Measurements from ENCODE around the gene TBC1D14. TPM values are rescaled to one million over a fixed set of nuclear protein-coding genes. Genes with fewer than 3 reads are reported as not detected.

TBC1D14 gene
- total and polyA plus RNA-seq, 2 of the 4 experiments (the other 2 are of a cell fraction) = 31.7 to 40.7 TPM

DNA sequence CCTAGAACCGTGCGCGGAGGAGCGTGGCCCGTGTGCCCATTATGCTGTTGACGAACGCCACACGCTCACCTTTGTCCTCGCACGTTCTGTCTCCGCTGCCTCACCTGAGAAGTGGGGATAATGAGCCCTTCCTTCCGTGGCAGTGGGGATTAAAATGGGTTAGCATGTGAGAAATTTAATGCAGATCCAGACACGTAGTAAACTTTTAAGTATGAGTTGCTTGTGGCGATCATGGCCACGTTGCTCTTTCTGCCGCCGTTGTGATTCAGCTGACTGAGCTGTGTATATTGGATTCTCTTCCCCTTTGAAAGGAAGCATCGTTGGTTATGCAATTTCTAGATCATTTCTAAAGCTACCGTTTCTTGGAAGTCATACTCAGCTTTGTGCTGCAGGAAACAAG, 16.5 kb downstream of the TBC1D14 start:
- H4K91ac ChIP-seq (ENCODE audit: insufficient read depth, low read depth, low read length) = no peak overlapping the region
- no TSS peak for BruUV-seq (replicated peaks)
- in situ Hi-C loops (cut with MboI; ENCODE audit: low sequenced_read_pairs) = no loop called here
- peaks cover 14% of the 10 kb centered on the region; the same call in 1 of the 2 replicates for H3K9me1 ChIP-seq (ENCODE audit: insufficient read depth, low read length)
- dilution Hi-C loops (cut with HindIII; ENCODE audit: low sequenced_read_pairs, unreplicated experiment) = no loop called here
- no peak overlapping the region for H2AK5ac ChIP-seq (ENCODE audit: low read depth, low read length)
- no peak overlapping the region for H2BK20ac ChIP-seq (ENCODE audit: low read depth, low read length)
- peaks cover 14 to 45% of the 10 kb centered on the region in 2 experiments; a peak in 3 of 4 replicates for H3K79me1 ChIP-seq (ENCODE audit: low read depth in 1 of 2, low read length in 2 of 2)
- H3K4me3 ChIP-seq (ENCODE audit: insufficient read depth, low read depth, low read length) = no peak overlapping the region
- ChIA-PET CTCF (no interaction called here), POLR2A (ENCODE audit: unreplicated experiment) (no interaction called here)
- 83% methylated on average over 2 of the region's 19 CpGs; no CpG with 5 or more reads in 1 of the 2 experiments for WGBS, 2 experiments (ENCODE audit: extremely low coverage in 2 of 2, insufficient read length in 1 of 2)
- peaks cover 14% of the 10 kb centered on the region for H3K4me1 ChIP-seq (ENCODE audit: control insufficient read depth, insufficient read depth, low read length)
- no peak for DNase-seq
- no peak for ATAC-seq (ENCODE audit: low read depth)
- H3K9ac ChIP-seq (ENCODE audit: low read depth, low read length) = no peak overlapping the region
- peaks cover 21% of the 10 kb centered on the region for H4K20me1 ChIP-seq (ENCODE audit: insufficient read depth, low read length)
- no peak overlapping the region for H3K56ac ChIP-seq (ENCODE audit: extremely low read depth, insufficient read depth, low read length)
- no peak overlapping the region for H3K4me2 ChIP-seq (ENCODE audit: low read depth, low read length)
- H3K27ac ChIP-seq (ENCODE audit: insufficient read depth, low read length) = no peak overlapping the region
- H4K8ac ChIP-seq (ENCODE audit: low read depth in 2 of 2, low read length in 2 of 2) = no peak overlapping the region
- H3K4ac ChIP-seq (ENCODE audit: low read depth, low read length) = no peak overlapping the region
- no peak overlapping the region for H2AK9ac ChIP-seq (replicated peaks; ENCODE audit: low read depth, low read length, poor library complexity)
- H3K9me3 ChIP-seq (ENCODE audit: control insufficient read depth, insufficient read depth, low read length) = no peaks in the 10 kb centered on the region
- no peak overlapping the region for H3K23ac ChIP-seq (ENCODE audit: low read depth, low read length)
- intact Hi-C loops (cut with micrococcal nuclease) = no loop called here
- H3K18ac ChIP-seq (ENCODE audit: low read depth, low read length) = no peak overlapping the region
- no peak overlapping the region for H4K5ac ChIP-seq (ENCODE audit: low read depth, low read length)
- H2BK15ac ChIP-seq (ENCODE audit: low read depth, low read length) = no peak overlapping the region
- peaks cover 24% of the 10 kb centered on the region for H3K36me3 ChIP-seq (ENCODE audit: control insufficient read depth, insufficient read depth, low read length)
- no peak overlapping the region for H2BK120ac ChIP-seq (ENCODE audit: low read depth, low read length)
- no peak overlapping the region for H3K14ac ChIP-seq (replicated peaks; ENCODE audit: low read depth, low read length)
- no peak overlapping the region for H2BK5ac ChIP-seq (ENCODE audit: low read depth, low read length, poor library complexity, severe bottlenecking)
- no peak overlapping the region for H2AFZ ChIP-seq (replicated peaks; ENCODE audit: low read length, poor library complexity)
- no peaks in the 10 kb centered on the region for H3K27me3 ChIP-seq (ENCODE audit: control insufficient read depth, insufficient read depth, low read length)
- TF ChIP-seq MXI1 (IDR thresholded peaks at IDR 0.05; ENCODE audit: borderline replicate concordance, low read depth, low read length) (no peak), POLR2A (IDR thresholded peaks at IDR 0.05; ENCODE audit: low read depth, low read length) (no peak), MAZ (IDR thresholded peaks at IDR 0.05; ENCODE audit: borderline replicate concordance, low read depth, low read length) (no peak), BHLHE40 (IDR thresholded peaks at IDR 0.05; ENCODE audit: low read depth, low read length) (no peak), SMC3 (IDR thresholded peaks at IDR 0.05; ENCODE audit: low read depth, low read length) (no peak), CHD1 (IDR thresholded peaks at IDR 0.05; ENCODE audit: low read depth, low read length) (no peak), NFE2L2 (IDR thresholded peaks at IDR 0.05; ENCODE audit: low read depth, low read length) (no peak), RFX5 (IDR thresholded peaks at IDR 0.05; ENCODE audit: low read depth, low read length) (no peak), CEBPB (IDR thresholded peaks at IDR 0.05; ENCODE audit: low read depth, low read length) (no peak), MAFK (IDR thresholded peaks at IDR 0.05; ENCODE audit: low read depth, low read length) (no peak), RAD21 (IDR thresholded peaks at IDR 0.05; ENCODE audit: low read length) (no peak), FOS (IDR thresholded peaks at IDR 0.05; ENCODE audit: low read depth, low read length) (no peak), RCOR1 (IDR thresholded peaks at IDR 0.05; ENCODE audit: insufficient replicate concordance, low read length) (no peak)
- TF ChIP-seq, protein P1, sequence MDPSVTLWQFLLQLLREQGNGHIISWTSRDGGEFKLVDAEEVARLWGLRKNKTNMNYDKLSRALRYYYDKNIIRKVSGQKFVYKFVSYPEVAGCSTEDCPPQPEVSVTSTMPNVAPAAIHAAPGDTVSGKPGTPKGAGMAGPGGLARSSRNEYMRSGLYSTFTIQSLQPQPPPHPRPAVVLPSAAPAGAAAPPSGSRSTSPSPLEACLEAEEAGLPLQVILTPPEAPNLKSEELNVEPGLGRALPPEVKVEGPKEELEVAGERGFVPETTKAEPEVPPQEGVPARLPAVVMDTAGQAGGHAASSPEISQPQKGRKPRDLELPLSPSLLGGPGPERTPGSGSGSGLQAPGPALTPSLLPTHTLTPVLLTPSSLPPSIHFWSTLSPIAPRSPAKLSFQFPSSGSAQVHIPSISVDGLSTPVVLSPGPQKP (IDR thresholded peaks at IDR 0.05; ENCODE audit: borderline replicate concordance, low read depth, low read length) = no peak
- TF ChIP-seq, protein P2, sequence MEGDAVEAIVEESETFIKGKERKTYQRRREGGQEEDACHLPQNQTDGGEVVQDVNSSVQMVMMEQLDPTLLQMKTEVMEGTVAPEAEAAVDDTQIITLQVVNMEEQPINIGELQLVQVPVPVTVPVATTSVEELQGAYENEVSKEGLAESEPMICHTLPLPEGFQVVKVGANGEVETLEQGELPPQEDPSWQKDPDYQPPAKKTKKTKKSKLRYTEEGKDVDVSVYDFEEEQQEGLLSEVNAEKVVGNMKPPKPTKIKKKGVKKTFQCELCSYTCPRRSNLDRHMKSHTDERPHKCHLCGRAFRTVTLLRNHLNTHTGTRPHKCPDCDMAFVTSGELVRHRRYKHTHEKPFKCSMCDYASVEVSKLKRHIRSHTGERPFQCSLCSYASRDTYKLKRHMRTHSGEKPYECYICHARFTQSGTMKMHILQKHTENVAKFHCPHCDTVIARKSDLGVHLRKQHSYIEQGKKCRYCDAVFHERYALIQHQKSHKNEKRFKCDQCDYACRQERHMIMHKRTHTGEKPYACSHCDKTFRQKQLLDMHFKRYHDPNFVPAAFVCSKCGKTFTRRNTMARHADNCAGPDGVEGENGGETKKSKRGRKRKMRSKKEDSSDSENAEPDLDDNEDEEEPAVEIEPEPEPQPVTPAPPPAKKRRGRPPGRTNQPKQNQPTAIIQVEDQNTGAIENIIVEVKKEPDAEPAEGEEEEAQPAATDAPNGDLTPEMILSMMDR (conservative IDR thresholded peaks at IDR 0.05; ENCODE audit: low read depth, low read length) = no peak
- TF ChIP-seq, protein P3, sequence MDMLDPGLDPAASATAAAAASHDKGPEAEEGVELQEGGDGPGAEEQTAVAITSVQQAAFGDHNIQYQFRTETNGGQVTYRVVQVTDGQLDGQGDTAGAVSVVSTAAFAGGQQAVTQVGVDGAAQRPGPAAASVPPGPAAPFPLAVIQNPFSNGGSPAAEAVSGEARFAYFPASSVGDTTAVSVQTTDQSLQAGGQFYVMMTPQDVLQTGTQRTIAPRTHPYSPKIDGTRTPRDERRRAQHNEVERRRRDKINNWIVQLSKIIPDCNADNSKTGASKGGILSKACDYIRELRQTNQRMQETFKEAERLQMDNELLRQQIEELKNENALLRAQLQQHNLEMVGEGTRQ (IDR thresholded peaks at IDR 0.05; ENCODE audit: low read depth, low read length) = no peak
